Stimulated activated naive CD8-positive, alpha-beta T cell treated with anti-CD3 and anti-CD28 coated beads, Interleukin-15, amount 100 ng/mL, for 72 hours (primary cell): ENCODE measurements around the gene NDP.
A peak's percentile ranks its signal among the peaks of the same experiment; 100 is the strongest.
"Not testable (repeated sequence)": the region's sequence is repeated elsewhere in the genome, so short reads cannot be mapped to it uniquely, and the experiment has no call there.

Source experiments
- ATAC-seq: fragments of 150-1000 bp; cut with Tn5 transposase; 2 replicates; pipeline ENCODE4 v1.10.0; 2021; ENCODE audit warnings: mild to moderate bottlenecking, moderate library complexity
- DNase-seq, 2 donors: peaks; one replicate each; pipeline ENCODE4 v3.0.0; 2021 to 2022
- H3K27ac Mint-ChIP-seq, 2 donors: one replicate each; pipeline ENCODE4 v1.8.0; 2022; ENCODE audit warnings: mild to moderate bottlenecking in 2 of 2, mixed read lengths in 2 of 2, moderate library complexity in 2 of 2
- H3K27me3 Mint-ChIP-seq: one replicate; pipeline ENCODE4 v1.8.0; 2022; ENCODE audit warnings: mixed read lengths
- H3K4me1 Mint-ChIP-seq: one replicate; pipeline ENCODE4 v1.8.0; 2022; ENCODE audit warnings: mild to moderate bottlenecking, mixed read lengths
- H3K4me3 Mint-ChIP-seq, 2 donors: one replicate each; pipeline ENCODE4 v1.8.0; 2022; ENCODE audit warnings: mild to moderate bottlenecking in 2 of 2, mixed read lengths in 2 of 2, moderate library complexity in 1 of 2
- H3K9me3 Mint-ChIP-seq, 2 donors: one replicate each; pipeline ENCODE4 v1.8.0; 2022; ENCODE audit warnings: mixed read lengths in 2 of 2

Gene NDP

DNA sequence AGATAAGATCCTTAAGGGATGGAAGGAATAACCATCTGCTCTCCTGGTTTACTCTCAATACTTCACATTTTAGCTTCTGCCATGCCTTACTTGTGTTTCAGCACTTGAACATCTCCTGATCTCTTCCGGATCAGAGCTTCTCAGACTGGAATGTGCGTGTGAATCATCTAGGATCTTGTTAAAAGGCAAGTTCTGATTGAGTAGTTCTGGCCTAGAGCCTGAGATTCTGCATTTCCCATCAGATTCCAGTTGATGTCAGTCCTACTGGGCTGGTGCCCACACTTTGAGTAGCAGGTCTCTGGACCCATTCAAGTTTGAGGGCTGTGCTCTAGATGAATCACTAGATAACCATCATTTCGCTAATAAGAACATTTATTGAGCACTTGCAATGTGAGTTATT is 20.0 kb downstream of the NDP start:
- H3K27me3 Mint-ChIP-seq, result no peaks in the 10 kb centered on the region
- ATAC-seq, result no peak

DNA sequence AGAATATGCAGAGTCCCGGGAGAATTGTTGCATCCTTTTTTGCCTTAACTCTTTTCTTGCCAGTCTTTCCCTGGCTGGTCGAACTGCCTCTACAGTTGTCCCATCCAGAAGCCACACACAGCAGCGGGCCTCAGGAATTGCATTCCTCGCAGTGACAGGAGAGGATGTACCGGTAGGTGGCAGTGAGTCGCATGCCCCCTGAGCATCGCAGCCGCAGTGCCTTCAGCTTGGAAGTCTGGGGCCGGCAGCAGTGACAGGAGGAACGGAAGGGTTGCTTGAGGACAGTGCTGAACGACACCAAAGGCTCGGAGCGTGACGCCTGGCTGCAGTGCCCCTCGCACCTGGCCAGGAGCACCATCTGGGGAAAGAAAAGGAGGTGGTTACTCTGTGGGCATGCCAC is 23.5 kb downstream of the NDP start:
- Mint-ChIP-seq H3K27me3 (no peaks in the 10 kb centered on the region), H3K9me3 (no peaks in the 10 kb centered on the region), H3K27ac (no peak overlapping the region), H3K4me1 (peaks cover 6% of the 10 kb centered on the region), H3K4me3 (peak overlapping the region; percentile 58 to 76)
- peak; percentile 37 for ATAC-seq
- peak; percentile 5 to 20 for DNase-seq

More for the DNA sequence above, 20.0 kb downstream of the NDP start:
- H3K9me3 Mint-ChIP-seq, result no peaks in the 10 kb centered on the region
- DNase-seq, result no peak
- H3K4me1 Mint-ChIP-seq, result peaks cover 6% of the 10 kb centered on the region
- no peak overlapping the region for H3K27ac Mint-ChIP-seq
- H3K4me3 Mint-ChIP-seq, result no peak overlapping the region

DNA sequence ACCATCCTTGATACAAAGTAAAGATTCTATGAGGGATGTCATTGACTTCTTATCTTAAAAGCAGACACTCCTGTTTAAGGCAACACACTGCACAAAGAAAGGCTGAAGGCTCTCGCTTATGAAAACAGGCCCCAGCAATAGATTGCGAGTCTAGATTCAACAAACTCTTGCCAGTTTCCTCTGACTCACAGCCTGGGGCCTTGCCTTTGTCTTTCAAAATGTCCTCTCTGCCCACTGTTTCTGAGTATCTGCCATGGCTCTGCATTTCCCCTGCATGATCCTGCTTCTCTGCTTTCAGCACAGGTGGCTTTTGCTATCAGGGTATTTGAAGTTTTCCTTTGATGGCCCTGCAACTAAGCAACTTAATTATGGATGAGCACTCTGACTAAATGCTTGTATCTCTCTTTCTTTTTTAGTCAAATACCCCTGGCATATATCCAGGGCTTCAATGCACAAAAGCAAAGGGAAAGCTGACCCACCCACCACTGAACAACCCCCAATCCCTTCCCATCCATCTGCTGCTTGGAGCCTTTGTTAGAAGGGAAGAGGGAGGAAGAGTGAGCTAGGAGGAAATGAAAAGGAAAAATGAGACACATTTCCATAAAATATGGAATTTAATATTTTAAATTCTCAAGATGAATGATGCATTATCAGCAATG is 32.2 kb downstream of the NDP start:
- H3K27ac Mint-ChIP-seq, result no peak overlapping the region
- no peaks in the 10 kb centered on the region for H3K9me3 Mint-ChIP-seq
- no peak overlapping the region for H3K4me3 Mint-ChIP-seq
- DNase-seq (no peak), ATAC-seq (no peak)
- H3K27me3 Mint-ChIP-seq, result peaks cover 9% of the 10 kb centered on the region
- no peaks in the 10 kb centered on the region for H3K4me1 Mint-ChIP-seq

DNA sequence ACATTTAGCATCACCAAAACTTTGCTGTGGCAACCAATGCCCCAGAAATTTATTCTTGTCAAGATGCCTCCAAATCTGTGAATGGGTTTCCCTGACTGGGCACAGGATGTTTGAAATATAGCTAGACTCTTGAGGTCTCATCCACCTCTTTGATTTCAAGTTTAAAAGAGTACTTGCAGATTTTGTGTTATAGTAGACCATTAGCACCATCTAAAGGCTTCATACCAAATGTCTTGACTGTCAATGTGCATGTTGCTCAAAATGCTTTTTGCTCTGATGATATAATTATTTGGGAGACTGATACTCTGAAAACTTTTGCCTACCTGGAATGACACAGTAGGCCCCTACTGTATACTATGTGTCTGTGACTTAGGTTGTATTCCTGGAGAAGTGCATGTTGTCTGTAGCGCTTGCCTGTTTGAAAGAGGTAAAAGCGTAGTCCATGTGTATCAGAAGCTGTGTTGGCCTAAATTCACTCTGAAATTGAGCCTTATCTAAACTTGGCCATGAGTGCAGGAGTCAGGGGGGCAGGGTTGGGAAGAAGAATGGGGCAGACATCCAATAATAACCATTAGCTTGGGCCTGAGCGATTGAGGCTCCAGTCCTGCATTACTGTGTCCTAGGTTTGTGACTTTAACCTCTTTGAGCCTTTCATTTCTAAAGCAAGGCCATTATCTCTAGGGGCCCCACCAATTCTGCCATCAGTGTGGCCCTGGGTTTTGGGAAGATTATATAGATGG is 33.8 kb downstream of the NDP start:
- no peaks in the 10 kb centered on the region for H3K9me3 Mint-ChIP-seq

DNA sequence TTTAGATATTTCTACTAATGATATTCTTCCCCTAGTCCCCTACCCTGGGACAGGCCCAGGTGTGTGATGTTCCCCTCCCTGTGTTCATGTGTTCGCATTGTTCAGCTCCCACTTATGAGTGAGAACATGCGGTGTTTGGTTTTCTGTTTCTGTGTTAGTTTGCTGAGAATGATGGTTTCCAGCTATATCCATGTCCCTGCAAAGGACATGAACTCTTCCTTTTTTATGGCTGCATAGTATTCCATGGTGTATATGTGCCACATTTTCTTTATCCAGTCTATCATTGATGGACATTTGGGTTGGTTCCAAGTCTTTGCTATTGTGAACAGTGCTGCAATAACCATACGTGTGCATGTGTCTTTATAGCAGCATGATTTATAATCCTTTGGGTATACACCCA is 51.2 kb downstream of the NDP start:
- H3K4me1 Mint-ChIP-seq, H3K4me3 Mint-ChIP-seq, DNase-seq, H3K27ac Mint-ChIP-seq, H3K9me3 Mint-ChIP-seq, ATAC-seq: not testable (repeated sequence)
- peaks cover 17% of the 10 kb centered on the region for H3K27me3 Mint-ChIP-seq

More for the DNA sequence above, 33.8 kb downstream of the NDP start:
- ATAC-seq (no peak), DNase-seq (no peak)
- H3K4me3 Mint-ChIP-seq, result no peak overlapping the region
- H3K4me1 Mint-ChIP-seq, result no peaks in the 10 kb centered on the region
- H3K27ac Mint-ChIP-seq, result no peak overlapping the region
- H3K27me3 Mint-ChIP-seq, result peaks cover 9% of the 10 kb centered on the region

DNA sequence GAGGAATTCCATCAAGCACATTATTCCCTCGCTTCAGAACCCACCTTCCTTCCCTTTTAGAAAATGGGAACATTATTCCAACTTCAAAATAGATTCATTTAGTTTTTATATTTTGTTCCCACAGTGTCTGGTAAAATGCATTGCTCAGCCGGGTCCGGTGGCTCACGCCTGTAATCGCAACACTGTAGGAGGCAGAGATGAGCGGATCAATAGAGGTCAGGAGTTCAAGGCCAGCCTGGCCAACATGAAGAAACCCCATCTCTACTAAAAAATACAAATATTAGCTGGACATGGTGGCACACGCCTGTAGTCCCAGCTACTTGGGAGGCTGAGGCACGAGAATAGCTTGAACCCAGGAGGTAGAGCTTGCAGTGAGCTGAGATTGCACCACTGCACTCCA is 62.4 kb downstream of the NDP start:
- ATAC-seq, H3K4me3 Mint-ChIP-seq, H3K9me3 Mint-ChIP-seq, H3K27ac Mint-ChIP-seq, H3K27me3 Mint-ChIP-seq, H3K4me1 Mint-ChIP-seq, DNase-seq: not testable (repeated sequence)

DNA sequence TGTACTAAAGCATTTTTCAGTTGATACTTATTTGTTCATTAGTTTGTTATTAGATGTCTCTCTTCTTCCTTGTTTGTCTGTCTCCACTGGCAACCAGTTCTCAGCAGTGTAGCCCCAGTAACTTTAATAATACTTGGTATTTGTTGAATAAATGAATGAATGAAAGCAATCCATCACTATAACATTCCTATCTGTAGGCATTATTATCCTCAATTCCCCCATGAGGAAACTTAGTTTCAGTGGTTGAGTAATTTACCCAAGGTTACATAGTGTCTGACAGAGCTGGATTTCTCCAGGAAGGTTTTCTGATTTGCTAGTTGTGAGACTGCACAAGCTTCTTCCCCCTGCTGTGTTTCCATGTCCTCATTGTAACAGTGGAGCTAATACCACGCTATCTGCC is 63.2 kb downstream of the NDP start:
- no peak for DNase-seq
- Mint-ChIP-seq H3K4me1 (no peaks in the 10 kb centered on the region), H3K4me3 (no peak overlapping the region), H3K27me3 (no peaks in the 10 kb centered on the region), H3K9me3 (no peaks in the 10 kb centered on the region), H3K27ac (no peak overlapping the region)
- ATAC-seq, result no peak

DNA sequence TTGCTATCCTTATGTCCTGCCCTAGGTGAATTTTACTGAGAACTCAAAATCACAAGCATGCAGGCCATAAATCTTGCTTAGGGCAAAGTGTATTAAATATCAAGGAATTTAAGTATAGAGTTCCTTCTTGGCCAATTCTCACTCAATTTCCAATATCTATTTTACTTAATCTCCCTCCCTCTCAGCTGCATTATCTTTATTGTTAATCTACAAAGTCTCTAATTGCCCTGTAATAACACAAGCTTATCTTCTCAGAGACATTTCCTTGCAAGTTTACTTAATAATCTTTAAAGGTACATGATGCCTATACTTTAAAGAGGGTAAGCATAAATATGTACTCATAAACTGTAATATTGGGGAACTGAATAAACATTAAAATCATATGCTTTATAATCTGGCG is 64.0 kb downstream of the NDP start:
- no peak for ATAC-seq
- no peaks in the 10 kb centered on the region for H3K4me1 Mint-ChIP-seq
- H3K4me3 Mint-ChIP-seq, result no peak overlapping the region
- H3K9me3 Mint-ChIP-seq, result no peaks in the 10 kb centered on the region
- no peaks in the 10 kb centered on the region for H3K27me3 Mint-ChIP-seq
- H3K27ac Mint-ChIP-seq, result no peak overlapping the region
- no peak for DNase-seq

DNA sequence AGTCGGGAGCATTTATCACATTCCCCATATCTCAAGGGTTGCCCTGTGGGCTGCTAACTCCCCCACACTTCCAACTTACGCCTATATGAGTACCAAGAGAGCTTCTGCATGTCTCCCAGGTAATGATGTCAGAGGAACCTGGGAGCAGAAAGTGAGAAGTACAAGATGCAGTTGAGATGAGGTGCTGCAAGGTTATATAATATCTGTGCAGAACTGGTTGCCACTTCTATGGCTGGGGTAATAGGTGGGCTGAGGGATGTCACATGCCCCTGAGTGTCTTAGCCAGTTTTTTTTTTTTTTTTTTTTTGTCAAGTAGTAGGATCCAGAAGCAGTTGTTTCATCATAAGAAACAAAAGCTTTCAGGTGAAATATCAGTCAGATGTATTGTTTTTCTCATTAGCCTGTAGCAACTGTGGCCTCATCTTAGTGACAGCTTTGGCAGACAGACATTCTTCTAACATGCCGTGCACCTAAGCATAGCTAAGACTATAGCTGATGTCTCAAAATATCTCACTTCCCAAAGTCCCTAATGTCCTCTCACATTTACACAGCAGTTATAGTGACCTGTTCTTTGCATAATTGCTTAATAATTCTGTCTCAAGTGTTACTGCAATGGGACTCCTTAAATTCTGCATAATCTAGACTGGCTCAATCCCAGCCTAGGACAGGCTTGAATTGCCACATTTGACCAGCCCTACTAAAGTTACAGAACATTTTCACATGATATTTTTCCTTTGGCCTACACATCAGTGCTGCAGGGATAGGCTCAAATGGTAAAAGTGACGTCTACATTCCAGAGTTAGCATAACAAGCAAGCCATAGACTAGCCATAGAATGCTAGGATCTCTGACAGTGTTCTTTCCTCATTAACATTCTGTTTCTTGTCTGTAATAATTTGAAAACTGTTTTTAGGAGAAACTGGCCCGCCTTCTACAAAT is 73.0 kb downstream of the NDP start:
- H3K27me3 Mint-ChIP-seq, result no peaks in the 10 kb centered on the region
- H3K4me3 Mint-ChIP-seq, result no peak overlapping the region
- no peaks in the 10 kb centered on the region for H3K4me1 Mint-ChIP-seq
- ATAC-seq, result no peak
- no peak for DNase-seq
- H3K9me3 Mint-ChIP-seq, result no peaks in the 10 kb centered on the region
- no peak overlapping the region for H3K27ac Mint-ChIP-seq
